Measurements from ENCODE around the gene SLC9A6. TPM values are rescaled to one million over a fixed set of nuclear protein-coding genes. Genes with fewer than 3 reads are reported as not detected.

SLC9A6 gene
- total and polyA plus RNA-seq, 10 of the 15 experiments (the other 5 are each of a cell fraction or from before 2014, with no cell fraction given): 4.5 to 14.6 (median 10.7) TPM

GRCh38 chrX:136067097-136067496 is 81.9 kb downstream of the SLC9A6 start:
- no TSS peak for BruUV-seq (replicated peaks)
- ChIA-PET RAD21 (ENCODE audit: unreplicated experiment) (no interaction called here), POLR2A (interaction anchor here (0.6 kb wide), 1 partner anchor 13 kb away, joined by 7 read pairs; no protein-coding TSS in a partner anchor), CTCF (no interaction called here), SMC1A (ENCODE audit: uncharacterized antibody, unreplicated experiment) (interaction anchor here (0.9 kb wide), 1 partner anchor 39 kb away, joined by 3 read pairs; no protein-coding TSS in a partner anchor)
- no peak for DNase-seq (ENCODE audit: low read depth, low spot score)
- H3K4me2 ChIP-seq (ENCODE audit: control insufficient read depth, insufficient read depth): no peak overlapping the region
- H3K9me3 ChIP-seq (replicated peaks; ENCODE audit: control insufficient read depth, insufficient read depth, low read length): no peaks in the 10 kb centered on the region
- intact Hi-C loops (cut with micrococcal nuclease; ENCODE audit: unreplicated experiment): no loop called here
- H2AFZ ChIP-seq (ENCODE audit: control insufficient read depth, low read depth, low read length): no peak overlapping the region
- no peaks in the 10 kb centered on the region for H4K20me1 ChIP-seq (ENCODE audit: control insufficient read depth, insufficient read depth)
- no peak for FAIRE-seq
- ATAC-seq: no peak
- in situ Hi-C loops (cut with MboI): no loop called here
- no peaks in the 10 kb centered on the region for H3K36me3 ChIP-seq (ENCODE audit: control insufficient read depth in 2 of 2, insufficient read depth in 2 of 2, low read length in 1 of 2)
- no peak overlapping the region for H3K9ac ChIP-seq (ENCODE audit: control insufficient read depth, insufficient read depth, low read length)
- H3K79me2 ChIP-seq (ENCODE audit: control insufficient read depth, insufficient read depth, low read length): no peaks in the 10 kb centered on the region
- TF ChIP-seq JUNB (IDR thresholded peaks at IDR 0.05) (no peak), MTA3 (IDR thresholded peaks at IDR 0.05; ENCODE audit: borderline replicate concordance, low read length) (no peak), SRF (IDR thresholded peaks at IDR 0.05; ENCODE audit: low read depth in 2 of 2, low read length in 2 of 2) (no peak)
- H3K27ac ChIP-seq (ENCODE audit: control insufficient read depth, insufficient read depth): no peak overlapping the region
- H3K4me3 ChIP-seq: no peak overlapping the region
- H3K27me3 ChIP-seq (replicated peaks in 1 of 2; ENCODE audit: control insufficient read depth in 2 of 2, insufficient read depth in 2 of 2, low read length in 1 of 2): no peaks in the 10 kb centered on the region
- H3K4me1 ChIP-seq (ENCODE audit: control insufficient read depth, insufficient read depth, low read length): no peaks in the 10 kb centered on the region
- 40% methylated on average over 5 of the region's 5 CpGs for WGBS (ENCODE audit: insufficient coverage, insufficient replicate concordance, low lambda C conversion rate, missing lambda C conversion rate)

- Histone ChIP-seq H2AFZ (ENCODE audit: control insufficient read depth, low read depth, low read length) (no peak overlapping the region), H3K27ac (ENCODE audit: control insufficient read depth, insufficient read depth) (no peak overlapping the region), H3K4me2 (ENCODE audit: control insufficient read depth, insufficient read depth) (no peak overlapping the region), H3K36me3 (ENCODE audit: control insufficient read depth in 2 of 2, insufficient read depth in 2 of 2, low read length in 1 of 2) (no peaks in the 10 kb centered on the region), H3K4me1 (ENCODE audit: control insufficient read depth, insufficient read depth, low read length) (no peaks in the 10 kb centered on the region), H3K79me2 (ENCODE audit: control insufficient read depth, insufficient read depth, low read length) (no peaks in the 10 kb centered on the region), H3K9ac (ENCODE audit: control insufficient read depth, insufficient read depth, low read length) (no peak overlapping the region), H3K4me3 (no peak overlapping the region), H3K27me3 (replicated peaks in 1 of 2; ENCODE audit: control insufficient read depth in 2 of 2, insufficient read depth in 2 of 2, low read length in 1 of 2) (no peaks in the 10 kb centered on the region), H3K9me3 (replicated peaks; ENCODE audit: control insufficient read depth, insufficient read depth, low read length) (no peaks in the 10 kb centered on the region), H4K20me1 (ENCODE audit: control insufficient read depth, insufficient read depth) (no peaks in the 10 kb centered on the region)
- RAD21 ChIA-PET (ENCODE audit: unreplicated experiment): no interaction called here
- FAIRE-seq (no peak), DNase-seq (ENCODE audit: low read depth, low spot score) (no peak), ATAC-seq (no peak)
- CTCF ChIA-PET: interaction anchor here (0.5 to 0.6 kb wide), 2 partner anchors 154 to 184 kb away, joined by 3 read pairs; no protein-coding TSS in a partner anchor
- in situ Hi-C loops (cut with MboI): no loop called here
- no TSS peak for BruUV-seq (replicated peaks)
- POLR2A ChIA-PET: interaction anchor here (0.6 kb wide), 1 partner anchor 14 kb away, joined by 7 read pairs; no protein-coding TSS in a partner anchor
- intact Hi-C loops (cut with micrococcal nuclease; ENCODE audit: unreplicated experiment): no loop called here
- WGBS (ENCODE audit: insufficient coverage, insufficient replicate concordance, low lambda C conversion rate, missing lambda C conversion rate): 31% methylated on average over 7 of the region's 7 CpGs
- SMC1A ChIA-PET (ENCODE audit: uncharacterized antibody, unreplicated experiment): interaction anchor here (0.6 to 0.9 kb wide), 2 partner anchors 40 to 89 kb away, joined by 3 read pairs; no protein-coding TSS in a partner anchor
- TF ChIP-seq NR2C1 (IDR thresholded peaks at IDR 0.05) (no peak), CEBPB (IDR thresholded peaks at IDR 0.05; ENCODE audit: borderline replicate concordance in 1 of 2, low read depth in 2 of 2, low read length in 2 of 2) (no peak), PKNOX1 (IDR thresholded peaks at IDR 0.05) (no peak), NFYB (IDR thresholded peaks at IDR 0.05; ENCODE audit: insufficient read depth, low read depth, low read length) (no peak), IRF5 (IDR thresholded peaks at IDR 0.05; ENCODE audit: borderline replicate concordance) (no peak), CREM (IDR thresholded peaks at IDR 0.05; ENCODE audit: low read depth) (no peak), RUNX3 (IDR thresholded peaks at IDR 0.05; ENCODE audit: low read length) (no peak), LARP7 (IDR thresholded peaks at IDR 0.05) (no peak), DPF2 (IDR thresholded peaks at IDR 0.05) (no peak), EZH2 (IDR thresholded peaks at IDR 0.05; ENCODE audit: borderline replicate concordance, control insufficient read depth, low read depth, low read length) (no peak), BHLHE40 (IDR thresholded peaks at IDR 0.05; ENCODE audit: borderline replicate concordance in 1 of 2, low read depth in 2 of 2, low read length in 1 of 2) (no peak), RAD51 (IDR thresholded peaks at IDR 0.05) (no peak), SPI1 (IDR thresholded peaks at IDR 0.05; ENCODE audit: borderline replicate concordance, insufficient read depth, low read depth, low read length) (no peak)
Observed at GRCh38 chrX:136067966-136068365, 82.7 kb downstream of the SLC9A6 start.

Data from GM12878 (cell line).